DOHH2 (cell line): Measurements from ENCODE around the gene SV2B.

Source experiments
- EZH2phosphoT487 ChIP-seq: fragments of 200-600 bp; sonication (generic); IDR thresholded peaks from 2 replicates; pipeline ENCODE4 v1.6.1; 2017; ENCODE audit warnings: borderline replicate concordance, mild to moderate bottlenecking, antibody characterized with exemption, low read length, moderate library complexity, mixed read lengths
- TF ChIP-seq, protein P1 (sequence below): fragments of 200-600 bp; sonication (generic); IDR thresholded peaks from one replicate; pipeline ENCODE4 v1.5.1; 2014; ENCODE audit warnings: antibody characterized with exemption, mild to moderate bottlenecking, low read depth, low read length; ENCODE audit not compliant: poor library complexity, severe bottlenecking

DNA sequence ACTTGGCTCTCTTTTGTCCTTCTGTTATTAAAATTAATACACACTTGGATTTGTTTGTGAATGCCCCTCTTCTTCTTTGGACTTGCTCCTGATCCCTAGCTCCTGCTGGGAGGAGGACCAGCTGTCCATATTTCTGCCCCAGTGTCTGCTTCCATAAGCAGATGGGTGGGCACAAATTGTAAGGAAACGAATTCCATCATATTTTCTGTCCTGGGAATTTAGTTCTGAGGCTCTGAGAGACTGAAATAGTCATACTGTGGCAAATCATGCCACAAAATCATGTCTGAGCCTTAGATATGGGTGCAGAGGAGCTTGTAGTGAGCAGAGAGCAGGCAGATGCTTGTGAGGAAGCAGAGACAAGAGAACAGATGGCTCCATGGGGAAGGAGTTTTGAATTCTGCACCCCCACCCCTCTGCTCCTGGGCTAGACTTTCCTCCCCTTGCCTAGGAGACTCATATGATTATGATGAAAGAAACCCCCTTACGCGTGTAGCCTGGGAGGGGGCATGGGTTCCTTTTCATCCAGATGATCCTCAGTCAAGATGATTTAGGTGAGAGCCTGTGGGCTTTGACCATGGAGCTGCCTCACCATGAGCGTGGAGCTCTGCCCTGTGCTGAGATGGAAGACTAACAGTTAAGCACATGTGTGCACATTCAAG is 50.6 kb downstream of the SV2B start:
- TF ChIP-seq, protein P1, sequence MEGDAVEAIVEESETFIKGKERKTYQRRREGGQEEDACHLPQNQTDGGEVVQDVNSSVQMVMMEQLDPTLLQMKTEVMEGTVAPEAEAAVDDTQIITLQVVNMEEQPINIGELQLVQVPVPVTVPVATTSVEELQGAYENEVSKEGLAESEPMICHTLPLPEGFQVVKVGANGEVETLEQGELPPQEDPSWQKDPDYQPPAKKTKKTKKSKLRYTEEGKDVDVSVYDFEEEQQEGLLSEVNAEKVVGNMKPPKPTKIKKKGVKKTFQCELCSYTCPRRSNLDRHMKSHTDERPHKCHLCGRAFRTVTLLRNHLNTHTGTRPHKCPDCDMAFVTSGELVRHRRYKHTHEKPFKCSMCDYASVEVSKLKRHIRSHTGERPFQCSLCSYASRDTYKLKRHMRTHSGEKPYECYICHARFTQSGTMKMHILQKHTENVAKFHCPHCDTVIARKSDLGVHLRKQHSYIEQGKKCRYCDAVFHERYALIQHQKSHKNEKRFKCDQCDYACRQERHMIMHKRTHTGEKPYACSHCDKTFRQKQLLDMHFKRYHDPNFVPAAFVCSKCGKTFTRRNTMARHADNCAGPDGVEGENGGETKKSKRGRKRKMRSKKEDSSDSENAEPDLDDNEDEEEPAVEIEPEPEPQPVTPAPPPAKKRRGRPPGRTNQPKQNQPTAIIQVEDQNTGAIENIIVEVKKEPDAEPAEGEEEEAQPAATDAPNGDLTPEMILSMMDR: no peak
- no peak for TF ChIP-seq EZH2phosphoT487
